K562 (cell line): ENCODE data around the gene MYO1A. TPM values are rescaled to one million over a fixed set of nuclear protein-coding genes. Genes with fewer than 3 reads are reported as not detected.

Source experiments
- CBX8 ChIP-seq: fragments of 200-600 bp; sonication (generic); IDR thresholded peaks from 2 replicates; pipeline ENCODE4 v1.6.1; 2012; ENCODE audit warnings: borderline replicate concordance, mixed run types, low read depth, mild to moderate bottlenecking, moderate library complexity, mixed read lengths, low read length, control low read depth, inconsistent platforms; ENCODE audit not compliant: poor library complexity, severe bottlenecking; ENCODE audit errors: extremely low read depth
- CREBBP ChIP-seq: IDR thresholded peaks from one replicate; pipeline ENCODE4 v1.6.1; 2012; ENCODE audit warnings: low read depth, mild to moderate bottlenecking, control low read depth, inconsistent platforms, low read length
- DEAF1 ChIP-seq: fragments of 450-650 bp; formaldehyde crosslinking; IDR thresholded peaks from 2 replicates; pipeline ENCODE4 v1.4.0; 2020; ENCODE audit warnings: mild to moderate bottlenecking, moderate library complexity
- FOXO4 ChIP-seq: fragments of 450-650 bp; formaldehyde crosslinking; IDR thresholded peaks from 2 replicates; pipeline ENCODE4 v1.4.0; 2020; ENCODE audit warnings: mild to moderate bottlenecking, moderate library complexity
- GABPB1 ChIP-seq: sonication (generic); formaldehyde crosslinking; IDR thresholded peaks from 2 replicates; pipeline ENCODE4 v1.8.0; 2022; ENCODE audit warnings: mild to moderate bottlenecking, missing genetic modification reagents
- GABPB2 ChIP-seq: fragments of 250-450 bp; sonication (Bioruptor Pico); conservative IDR thresholded peaks from 2 replicates; pipeline ENCODE4 v1.5.1; 2021; ENCODE audit warnings: mild to moderate bottlenecking
- HDAC2 ChIP-seq: fragments of 450-650 bp; IDR thresholded peaks from 2 replicates; pipeline ENCODE4 v1.6.1; 2016; ENCODE audit warnings: mild to moderate bottlenecking
- KLF10 ChIP-seq: fragments of 250-450 bp; sonication (Bioruptor Pico); IDR thresholded peaks from 2 replicates; pipeline ENCODE4 v1.6.1; 2021; ENCODE audit warnings: matching md5 sums
- NR2C2 ChIP-seq, 2 experiments: fragments of 200-800 bp in 1 of 2; sonication (Bioruptor generic) in 1 of 2; sonication (generic) in 1 of 2; formaldehyde crosslinking in 1 of 2; IDR thresholded peaks; 2 replicates each; pipeline versions ENCODE4 v1.6.1 to v1.8.0; 2016 to 2022; ENCODE audit warnings: mild to moderate bottlenecking in 1 of 2, missing compliant biosample characterization in 1 of 2, missing genetic modification characterization in 1 of 2, missing genetic modification reagents in 1 of 2
- RBFOX2 ChIP-seq: fragments of 200-400 bp; formaldehyde crosslinking; IDR thresholded peaks from 2 replicates; pipeline ENCODE4 v1.6.1; 2017; ENCODE audit warnings: low read depth, mild to moderate bottlenecking, low read length, moderate library complexity
- ZNF280B ChIP-seq: fragments of 250-450 bp; sonication (Bioruptor Pico); IDR thresholded peaks from 2 replicates; pipeline ENCODE4 v1.5.1; 2021; ENCODE audit warnings: mild to moderate bottlenecking
- polyA plus RNA-seq, 8 experiments: library from polyadenylated mRNA; depleted of rRNA in 4 of 8; stranded (reverse) in 5 of 8; unstranded in 3 of 8; fragments of >200 nt; fragmentation: Nextera tagmentation in 2 of 8; fragmentation: Illumina TruSeq in 1 of 8; extraction: Ambion mirVana in 2 of 8; extraction: Trizol in 1 of 8; gene quantifications; 2 replicates each; pipeline versions ENCODE4 v1.2.1 to v1.2.3, GENCODE V29; 2011 to 2014; ENCODE audit warnings: inconsistent platforms in 1 of 8, missing spikeins in 1 of 8
- total RNA-seq, 7 experiments: library from RNA; depleted of rRNA in 6 of 7; stranded (reverse); fragments of >200 nt in 6 of 7; fragmentation: Illumina TruSeq in 2 of 7; extraction: Trizol in 2 of 7; gene quantifications; 2 replicates each; pipeline versions ENCODE4 v1.2.1 to v1.2.3, GENCODE V29; 2011 to 2021; ENCODE audit warnings: low replicate concordance in 1 of 7
- TF ChIP-seq, protein P1 (sequence below): fragments of 450-650 bp; IDR thresholded peaks from 2 replicates; pipeline ENCODE4 v1.6.1; 2017; ENCODE audit warnings: antibody characterized with exemption, mild to moderate bottlenecking
- TF ChIP-seq, protein P2 (sequence below): fragments of 250-450 bp; sonication (Bioruptor Pico); IDR thresholded peaks from 2 replicates; pipeline ENCODE4 v1.4.0; 2020; ENCODE audit warnings: mild to moderate bottlenecking, moderate library complexity, borderline replicate concordance

The MYO1A gene
- total and polyA plus RNA-seq, 9 of the 15 experiments (the other 6 are each of a cell fraction or from before 2014, with no cell fraction given), result 0.03 to 0.29 (median 0.14) TPM; not detected in 2

GRCh38 chr12:57086493-57087009 is 36.6 kb upstream of the MYO1A start (continued):
- TF ChIP-seq GABPB2 (CRISPR knock-in tag) (no peak), RBFOX2 (no peak), GABPB1 (CRISPR knock-in tag) (no peak), ZNF280B (CRISPR knock-in tag) (no peak), CREBBP (no peak), CBX8 (no peak), DEAF1 (CRISPR knock-in tag) (no peak), KLF10 (CRISPR knock-in tag) (no peak), HDAC2 (no peak), FOXO4 (CRISPR knock-in tag) (no peak), NR2C2 (CRISPR knock-in tag; IDR thresholded peaks at IDR 0.05) (no peak), NR2C2 (tag; IDR thresholded peaks at IDR 0.05) (no peak)
- TF ChIP-seq, protein P1, sequence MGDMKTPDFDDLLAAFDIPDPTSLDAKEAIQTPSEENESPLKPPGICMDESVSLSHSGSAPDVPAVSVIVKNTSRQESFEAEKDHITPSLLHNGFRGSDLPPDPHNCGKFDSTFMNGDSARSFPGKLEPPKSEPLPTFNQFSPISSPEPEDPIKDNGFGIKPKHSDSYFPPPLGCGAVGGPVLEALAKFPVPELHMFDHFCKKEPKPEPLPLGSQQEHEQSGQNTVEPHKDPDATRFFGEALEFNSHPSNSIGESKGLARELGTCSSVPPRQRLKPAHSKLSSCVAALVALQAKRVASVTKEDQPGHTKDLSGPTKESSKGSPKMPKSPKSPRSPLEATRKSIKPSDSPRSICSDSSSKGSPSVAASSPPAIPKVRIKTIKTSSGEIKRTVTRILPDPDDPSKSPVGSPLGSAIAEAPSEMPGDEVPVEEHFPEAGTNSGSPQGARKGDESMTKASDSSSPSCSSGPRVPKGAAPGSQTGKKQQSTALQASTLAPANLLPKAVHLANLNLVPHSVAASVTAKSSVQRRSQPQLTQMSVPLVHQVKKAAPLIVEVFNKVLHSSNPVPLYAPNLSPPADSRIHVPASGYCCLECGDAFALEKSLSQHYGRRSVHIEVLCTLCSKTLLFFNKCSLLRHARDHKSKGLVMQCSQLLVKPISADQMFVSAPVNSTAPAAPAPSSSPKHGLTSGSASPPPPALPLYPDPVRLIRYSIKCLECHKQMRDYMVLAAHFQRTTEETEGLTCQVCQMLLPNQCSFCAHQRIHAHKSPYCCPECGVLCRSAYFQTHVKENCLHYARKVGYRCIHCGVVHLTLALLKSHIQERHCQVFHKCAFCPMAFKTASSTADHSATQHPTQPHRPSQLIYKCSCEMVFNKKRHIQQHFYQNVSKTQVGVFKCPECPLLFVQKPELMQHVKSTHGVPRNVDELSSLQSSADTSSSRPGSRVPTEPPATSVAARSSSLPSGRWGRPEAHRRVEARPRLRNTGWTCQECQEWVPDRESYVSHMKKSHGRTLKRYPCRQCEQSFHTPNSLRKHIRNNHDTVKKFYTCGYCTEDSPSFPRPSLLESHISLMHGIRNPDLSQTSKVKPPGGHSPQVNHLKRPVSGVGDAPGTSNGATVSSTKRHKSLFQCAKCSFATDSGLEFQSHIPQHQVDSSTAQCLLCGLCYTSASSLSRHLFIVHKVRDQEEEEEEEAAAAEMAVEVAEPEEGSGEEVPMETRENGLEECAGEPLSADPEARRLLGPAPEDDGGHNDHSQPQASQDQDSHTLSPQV, result no peak
- TF ChIP-seq, protein P2, sequence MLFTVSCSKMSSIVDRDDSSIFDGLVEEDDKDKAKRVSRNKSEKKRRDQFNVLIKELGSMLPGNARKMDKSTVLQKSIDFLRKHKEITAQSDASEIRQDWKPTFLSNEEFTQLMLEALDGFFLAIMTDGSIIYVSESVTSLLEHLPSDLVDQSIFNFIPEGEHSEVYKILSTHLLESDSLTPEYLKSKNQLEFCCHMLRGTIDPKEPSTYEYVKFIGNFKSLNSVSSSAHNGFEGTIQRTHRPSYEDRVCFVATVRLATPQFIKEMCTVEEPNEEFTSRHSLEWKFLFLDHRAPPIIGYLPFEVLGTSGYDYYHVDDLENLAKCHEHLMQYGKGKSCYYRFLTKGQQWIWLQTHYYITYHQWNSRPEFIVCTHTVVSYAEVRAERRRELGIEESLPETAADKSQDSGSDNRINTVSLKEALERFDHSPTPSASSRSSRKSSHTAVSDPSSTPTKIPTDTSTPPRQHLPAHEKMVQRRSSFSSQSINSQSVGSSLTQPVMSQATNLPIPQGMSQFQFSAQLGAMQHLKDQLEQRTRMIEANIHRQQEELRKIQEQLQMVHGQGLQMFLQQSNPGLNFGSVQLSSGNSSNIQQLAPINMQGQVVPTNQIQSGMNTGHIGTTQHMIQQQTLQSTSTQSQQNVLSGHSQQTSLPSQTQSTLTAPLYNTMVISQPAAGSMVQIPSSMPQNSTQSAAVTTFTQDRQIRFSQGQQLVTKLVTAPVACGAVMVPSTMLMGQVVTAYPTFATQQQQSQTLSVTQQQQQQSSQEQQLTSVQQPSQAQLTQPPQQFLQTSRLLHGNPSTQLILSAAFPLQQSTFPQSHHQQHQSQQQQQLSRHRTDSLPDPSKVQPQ, result no peak
